Hepatocyte (in vitro differentiated cells): ENCODE results near the gene GAGE2A.

Experiments
- EZH2 ChIP-seq: fragments of 200-600 bp; sonication (generic); IDR thresholded peaks from 2 replicates; pipeline ENCODE4 v1.6.1; 2016; ENCODE audit warnings: antibody characterized with exemption, mild to moderate bottlenecking, borderline replicate concordance
- EZH2phosphoT487 ChIP-seq: fragments of 200-600 bp; sonication (generic); IDR thresholded peaks from one replicate; pipeline ENCODE4 v1.6.1; 2018; ENCODE audit warnings: antibody characterized with exemption, mild to moderate bottlenecking, low read depth, moderate library complexity; ENCODE audit not compliant: unreplicated experiment, severe bottlenecking
- TF ChIP-seq, protein P1 (sequence below): fragments of 200-600 bp; sonication (generic); IDR thresholded peaks from 2 replicates; pipeline ENCODE4 v1.5.1; 2016; ENCODE audit warnings: antibody characterized with exemption, mild to moderate bottlenecking; ENCODE audit not compliant: poor library complexity

DNA sequence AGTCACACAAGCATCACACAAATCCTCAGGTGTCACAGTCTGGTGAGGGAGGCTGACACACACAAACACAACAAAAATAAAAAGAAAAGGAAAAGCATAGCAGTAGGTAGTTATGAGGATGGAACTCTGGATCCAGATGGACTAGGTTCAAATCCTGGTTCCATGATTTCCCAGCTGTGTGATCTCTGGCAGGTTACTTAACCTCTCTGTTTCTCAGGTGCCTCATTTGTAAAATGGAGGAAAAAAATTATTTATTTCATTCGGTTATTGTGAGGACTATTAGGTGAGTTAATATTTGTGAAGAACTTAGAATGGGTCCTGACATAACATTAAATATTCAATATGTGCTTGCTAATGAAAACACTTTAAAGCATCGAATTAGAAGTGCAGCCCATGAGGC is 29.3 kb downstream of the GAGE2A start:
- TF ChIP-seq, protein P1, sequence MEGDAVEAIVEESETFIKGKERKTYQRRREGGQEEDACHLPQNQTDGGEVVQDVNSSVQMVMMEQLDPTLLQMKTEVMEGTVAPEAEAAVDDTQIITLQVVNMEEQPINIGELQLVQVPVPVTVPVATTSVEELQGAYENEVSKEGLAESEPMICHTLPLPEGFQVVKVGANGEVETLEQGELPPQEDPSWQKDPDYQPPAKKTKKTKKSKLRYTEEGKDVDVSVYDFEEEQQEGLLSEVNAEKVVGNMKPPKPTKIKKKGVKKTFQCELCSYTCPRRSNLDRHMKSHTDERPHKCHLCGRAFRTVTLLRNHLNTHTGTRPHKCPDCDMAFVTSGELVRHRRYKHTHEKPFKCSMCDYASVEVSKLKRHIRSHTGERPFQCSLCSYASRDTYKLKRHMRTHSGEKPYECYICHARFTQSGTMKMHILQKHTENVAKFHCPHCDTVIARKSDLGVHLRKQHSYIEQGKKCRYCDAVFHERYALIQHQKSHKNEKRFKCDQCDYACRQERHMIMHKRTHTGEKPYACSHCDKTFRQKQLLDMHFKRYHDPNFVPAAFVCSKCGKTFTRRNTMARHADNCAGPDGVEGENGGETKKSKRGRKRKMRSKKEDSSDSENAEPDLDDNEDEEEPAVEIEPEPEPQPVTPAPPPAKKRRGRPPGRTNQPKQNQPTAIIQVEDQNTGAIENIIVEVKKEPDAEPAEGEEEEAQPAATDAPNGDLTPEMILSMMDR = no peak
- no peak for TF ChIP-seq EZH2
- TF ChIP-seq EZH2phosphoT487 = no peak
